CD8-positive, alpha-beta memory T cell (primary cell): ENCODE measurements around the gene FGF19. TPM values are rescaled to one million over a fixed set of nuclear protein-coding genes. Genes with fewer than 3 reads are reported as not detected.
A peak's percentile ranks its signal among the peaks of the same experiment; 100 is the strongest.

Experiments used
- CTCF ChIA-PET: fragments of 350-600 bp; sonication (Branson Sonifier 250); formaldehyde crosslinking; loops from one replicate; lab custom pipeline; 2021; ENCODE audit warnings: antibody characterized with exemption; lab: Charles Lee
- POLR2A ChIA-PET: fragments of 350-600 bp; sonication (Branson Sonifier 250); formaldehyde crosslinking; loops from one replicate; lab custom pipeline; 2021; ENCODE audit warnings: antibody characterized with exemption; lab: Charles Lee
- DNase-seq, 5 donors: peaks; one replicate each; pipeline versions ENCODE4 v3.0.0 to v3.0.0-alpha.2; 2020 to 2022; ENCODE audit warnings: mixed read lengths in 1 of 5
- H3K27ac ChIP-seq: one replicate; pipeline ENCODE4 v1.7.0; 2013; ENCODE audit warnings: low read depth, mild to moderate bottlenecking, low read length, moderate library complexity
- H3K27me3 ChIP-seq: 2 replicates; pipeline ENCODE4 v1.7.0; 2013; ENCODE audit warnings: low read length, mild to moderate bottlenecking; ENCODE audit not compliant: insufficient read depth, poor library complexity, severe bottlenecking
- H3K36me3 ChIP-seq: 2 replicates; pipeline ENCODE4 v1.7.0; 2013; ENCODE audit warnings: mild to moderate bottlenecking, low read length, moderate library complexity; ENCODE audit not compliant: insufficient read depth
- H3K4me1 ChIP-seq: 2 replicates; pipeline ENCODE4 v1.7.0; 2013; ENCODE audit warnings: mild to moderate bottlenecking, low read length, moderate library complexity; ENCODE audit not compliant: insufficient read depth
- H3K4me3 ChIP-seq: 2 replicates; pipeline ENCODE4 v1.7.0; 2013; ENCODE audit warnings: mild to moderate bottlenecking, low read length
- H3K9me3 ChIP-seq: 2 replicates; pipeline ENCODE4 v1.7.0; 2013; ENCODE audit warnings: mild to moderate bottlenecking, low read length
- H3K27ac Mint-ChIP-seq, 8 donors: one replicate each; pipeline ENCODE4 v1.8.0; 2020 to 2021; ENCODE audit warnings: mixed read lengths in 8 of 8, mild to moderate bottlenecking in 6 of 8, inconsistent platforms in 3 of 8, moderate library complexity in 3 of 8
- H3K27me3 Mint-ChIP-seq, 2 donors: one replicate each; pipeline ENCODE4 v1.8.0; 2020 to 2021; ENCODE audit warnings: mixed read lengths in 2 of 2, mild to moderate bottlenecking in 1 of 2, moderate library complexity in 1 of 2
- H3K36me3 Mint-ChIP-seq, 3 donors: one replicate each; pipeline ENCODE4 v1.8.0; 2020 to 2021; ENCODE audit warnings: mixed read lengths in 3 of 3, inconsistent platforms in 1 of 3, mild to moderate bottlenecking in 1 of 3
- H3K4me1 Mint-ChIP-seq, 3 donors: one replicate each; pipeline ENCODE4 v1.8.0; 2020 to 2021; ENCODE audit warnings: mixed read lengths in 3 of 3, inconsistent platforms in 1 of 3, mild to moderate bottlenecking in 1 of 3
- H3K4me3 Mint-ChIP-seq, 7 donors: one replicate each; pipeline ENCODE4 v1.8.0; 2020 to 2021; ENCODE audit warnings: mixed read lengths in 7 of 7, mild to moderate bottlenecking in 6 of 7, moderate library complexity in 4 of 7, inconsistent platforms in 2 of 7
- H3K9me3 Mint-ChIP-seq, 5 donors: one replicate each; pipeline ENCODE4 v1.8.0; 2020 to 2022; ENCODE audit warnings: mixed read lengths in 5 of 5, mild to moderate bottlenecking in 3 of 5, moderate library complexity in 2 of 5, inconsistent platforms in 1 of 5
- polyA plus RNA-seq: library from polyadenylated mRNA; unstranded; fragments of 300-500 nt; fragmentation: Illumina TruSeq; gene quantifications from one replicate; pipeline ENCODE4 v1.2.3, GENCODE V29; 2021
- total RNA-seq, 2 experiments: library from RNA; stranded (reverse); gene quantifications; one replicate each; pipeline ENCODE4 v1.2.3, GENCODE V29; 2021

The FGF19 gene, protein sequence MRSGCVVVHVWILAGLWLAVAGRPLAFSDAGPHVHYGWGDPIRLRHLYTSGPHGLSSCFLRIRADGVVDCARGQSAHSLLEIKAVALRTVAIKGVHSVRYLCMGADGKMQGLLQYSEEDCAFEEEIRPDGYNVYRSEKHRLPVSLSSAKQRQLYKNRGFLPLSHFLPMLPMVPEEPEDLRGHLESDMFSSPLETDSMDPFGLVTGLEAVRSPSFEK
- total RNA-seq, result not detected
- not detected for polyA plus RNA-seq

DNA sequence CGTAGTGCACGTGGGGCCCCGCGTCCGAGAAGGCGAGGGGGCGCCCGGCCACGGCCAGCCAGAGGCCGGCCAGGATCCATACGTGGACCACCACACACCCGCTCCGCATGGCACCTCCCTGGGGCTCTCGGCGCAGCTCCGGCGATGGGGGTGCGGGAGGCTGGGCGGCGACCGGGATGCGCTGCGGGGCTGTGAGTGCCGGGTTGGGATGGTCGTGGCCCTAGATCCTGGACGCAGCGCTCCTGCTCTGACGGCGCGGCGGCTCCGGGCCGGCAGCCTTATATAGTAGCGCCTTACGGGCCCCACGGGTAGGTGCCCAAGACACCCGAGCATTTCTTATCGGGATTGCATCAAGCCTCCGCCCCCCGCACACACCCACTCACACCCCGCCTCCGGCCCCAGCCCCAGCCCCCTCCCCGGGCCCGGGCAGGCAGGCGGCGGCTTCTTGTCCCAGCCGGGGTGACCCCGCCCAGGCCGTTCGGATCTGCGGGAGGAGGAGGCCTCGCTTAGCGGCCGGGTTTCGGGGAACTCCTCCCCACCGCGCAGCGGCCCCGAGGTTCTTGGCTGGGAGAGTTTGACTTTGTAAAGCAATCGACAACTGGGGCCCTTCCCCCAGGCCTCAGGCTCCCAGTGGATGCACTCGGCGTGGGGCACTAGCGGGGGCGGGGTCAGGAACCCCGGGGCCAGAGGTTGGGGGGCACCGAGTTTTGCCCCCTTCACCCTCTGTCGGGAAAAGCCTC, at the start of gene FGF19:
FGF19 (minus strand) TSS at position 255 of the 740 bp plus-strand sequence; CDS start at position 109, 146 bp downstream.
- Histone ChIP-seq H3K27me3 (peaks cover 10% of the 10 kb centered on the region), H3K4me3 (no peak within 1 kb of the TSS), H3K27ac (no peak within 1 kb of the TSS), H3K36me3 (no peaks in the 10 kb centered on the region), H3K4me1 (no peaks in the 10 kb centered on the region), H3K9me3 (no peaks in the 10 kb centered on the region)
- Mint-ChIP-seq H3K9me3 (no peaks in the 10 kb centered on the region), H3K4me3 (peak within 1 kb of the TSS in 2 of 7 donors; percentile 29 to 44), H3K4me1 (peaks cover 5 to 23% (median 15%) of the 10 kb centered on the region in 3 donors), H3K27ac (no peak within 1 kb of the TSS), H3K27me3 (peaks cover 25 to 54% of the 10 kb centered on the region in 2 donors), H3K36me3 (no peaks in the 10 kb centered on the region)
- ChIA-PET POLR2A (no interaction called here), CTCF (no interaction called here)
- DNase-seq, result no peak

DNA sequence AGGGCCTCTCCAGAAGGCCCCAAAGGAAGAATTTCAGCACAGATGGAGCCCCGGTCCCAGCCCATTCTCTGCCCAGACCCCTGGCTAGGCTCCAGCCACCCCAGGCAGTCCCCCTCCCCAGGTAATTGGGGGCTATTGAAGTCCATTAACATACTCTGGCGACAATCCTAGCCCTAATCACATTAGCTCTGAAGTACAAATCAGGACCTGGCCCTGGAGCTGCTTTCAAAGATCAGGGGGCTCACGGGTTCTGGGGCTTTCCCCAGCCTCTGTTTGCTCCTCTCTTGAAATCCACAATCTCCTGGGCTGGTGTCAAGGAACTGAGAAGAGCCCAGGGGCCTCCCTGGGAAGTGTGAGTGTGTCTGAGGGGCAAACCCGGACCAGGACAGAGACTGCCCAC, 49.1 kb upstream of the FGF19 start:
- no peak overlapping the region for H3K4me3 ChIP-seq
- no peaks in the 10 kb centered on the region for H3K36me3 ChIP-seq
- no peaks in the 10 kb centered on the region for H3K4me1 Mint-ChIP-seq
- H3K4me1 ChIP-seq, result no peaks in the 10 kb centered on the region
- H3K36me3 Mint-ChIP-seq, result no peaks in the 10 kb centered on the region
- no peaks in the 10 kb centered on the region for H3K27me3 ChIP-seq
- peaks cover 12 to 21% of the 10 kb centered on the region in 2 donors for H3K27me3 Mint-ChIP-seq
- DNase-seq, result no peak
- ChIA-PET CTCF (interaction anchor here (0.7 kb wide), 1 partner anchor 62 kb away, joined by 3 read pairs; no protein-coding TSS in a partner anchor), POLR2A (no interaction called here)
- H3K27ac ChIP-seq, result no peak overlapping the region
- no peak overlapping the region for H3K4me3 Mint-ChIP-seq
- H3K9me3 ChIP-seq, result no peaks in the 10 kb centered on the region
- no peaks in the 10 kb centered on the region for H3K9me3 Mint-ChIP-seq
- no peak overlapping the region for H3K27ac Mint-ChIP-seq

- no peak for DNase-seq
- Histone ChIP-seq H3K36me3 (no peaks in the 10 kb centered on the region), H3K27me3 (no peaks in the 10 kb centered on the region), H3K27ac (no peak overlapping the region), H3K9me3 (no peaks in the 10 kb centered on the region), H3K4me1 (no peaks in the 10 kb centered on the region), H3K4me3 (no peak overlapping the region)
- ChIA-PET CTCF (no interaction called here), POLR2A (no interaction called here)
- no peak overlapping the region for H3K4me3 Mint-ChIP-seq
- no peaks in the 10 kb centered on the region for H3K4me1 Mint-ChIP-seq
- peaks cover 14 to 15% of the 10 kb centered on the region in 2 donors for H3K27me3 Mint-ChIP-seq
- no peaks in the 10 kb centered on the region for H3K9me3 Mint-ChIP-seq
- H3K27ac Mint-ChIP-seq, result peak overlapping the region in 1 of 8 donors; percentile 64
- H3K36me3 Mint-ChIP-seq, result no peaks in the 10 kb centered on the region
Measured at GRCh38 chr11:69750875-69751597, 47.2 kb upstream of the FGF19 start.

GRCh38 chr11:69750108-69750850, 46.5 kb upstream of the FGF19 start:
- Histone ChIP-seq H3K4me3 (no peak overlapping the region), H3K9me3 (no peaks in the 10 kb centered on the region), H3K27me3 (no peaks in the 10 kb centered on the region), H3K36me3 (no peaks in the 10 kb centered on the region), H3K4me1 (no peaks in the 10 kb centered on the region), H3K27ac (no peak overlapping the region)
- DNase-seq, result no peak
- H3K27me3 Mint-ChIP-seq, result peaks cover 15 to 17% of the 10 kb centered on the region in 2 donors
- no peaks in the 10 kb centered on the region for H3K4me1 Mint-ChIP-seq
- no peak overlapping the region for H3K4me3 Mint-ChIP-seq
- H3K36me3 Mint-ChIP-seq, result no peaks in the 10 kb centered on the region
- H3K27ac Mint-ChIP-seq, result no peak overlapping the region
- POLR2A ChIA-PET, result no interaction called here
- CTCF ChIA-PET, result no interaction called here
- no peaks in the 10 kb centered on the region for H3K9me3 Mint-ChIP-seq

DNA sequence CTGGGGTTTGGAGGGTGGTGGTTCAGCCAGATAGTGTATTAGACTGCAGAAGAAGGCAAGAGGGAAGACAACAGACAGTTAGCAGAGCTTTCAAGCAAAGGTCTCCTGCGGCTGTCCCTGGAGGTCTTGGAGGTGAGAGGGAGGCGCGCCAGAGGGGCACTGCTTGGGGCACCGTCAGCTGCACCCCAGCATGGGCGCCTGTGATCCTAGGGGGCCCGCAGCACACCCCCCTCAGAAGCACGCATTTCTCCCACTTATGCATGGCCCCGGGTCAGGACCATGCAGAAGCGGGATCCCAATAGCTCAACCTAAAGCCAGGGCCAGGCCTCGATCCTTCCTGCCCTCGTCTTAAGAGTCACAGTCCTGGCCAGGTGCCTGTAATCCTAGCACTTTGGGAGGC, 44.8 kb upstream of the FGF19 start:
- Mint-ChIP-seq H3K4me1 (no peaks in the 10 kb centered on the region), H3K36me3 (no peaks in the 10 kb centered on the region), H3K4me3 (no peak overlapping the region), H3K27ac (no peak overlapping the region), H3K9me3 (no peaks in the 10 kb centered on the region), H3K27me3 (peaks cover 15 to 22% of the 10 kb centered on the region in 2 donors)
- no peaks in the 10 kb centered on the region for H3K27me3 ChIP-seq
- DNase-seq, result no peak
- H3K4me3 ChIP-seq, result no peak overlapping the region
- no peaks in the 10 kb centered on the region for H3K4me1 ChIP-seq
- no peak overlapping the region for H3K27ac ChIP-seq
- H3K9me3 ChIP-seq, result no peaks in the 10 kb centered on the region
- CTCF ChIA-PET, result no interaction called here
- POLR2A ChIA-PET, result no interaction called here
- H3K36me3 ChIP-seq, result no peaks in the 10 kb centered on the region

GRCh38 chr11:69746752-69747742, 43.2 kb upstream of the FGF19 start:
- no peaks in the 10 kb centered on the region for H3K4me1 Mint-ChIP-seq
- no peaks in the 10 kb centered on the region for H3K9me3 Mint-ChIP-seq
- no peak overlapping the region for H3K27ac ChIP-seq
- no peaks in the 10 kb centered on the region for H3K4me1 ChIP-seq
- no peaks in the 10 kb centered on the region for H3K36me3 ChIP-seq
- H3K4me3 Mint-ChIP-seq, result no peak overlapping the region
- peaks cover 14 to 26% of the 10 kb centered on the region in 2 donors for H3K27me3 Mint-ChIP-seq
- no peaks in the 10 kb centered on the region for H3K27me3 ChIP-seq
- no peaks in the 10 kb centered on the region for H3K36me3 Mint-ChIP-seq
- DNase-seq, result no peak
- H3K4me3 ChIP-seq, result no peak overlapping the region
- no peak overlapping the region for H3K27ac Mint-ChIP-seq
- ChIA-PET POLR2A (no interaction called here), CTCF (no interaction called here)
- H3K9me3 ChIP-seq, result no peaks in the 10 kb centered on the region

DNA sequence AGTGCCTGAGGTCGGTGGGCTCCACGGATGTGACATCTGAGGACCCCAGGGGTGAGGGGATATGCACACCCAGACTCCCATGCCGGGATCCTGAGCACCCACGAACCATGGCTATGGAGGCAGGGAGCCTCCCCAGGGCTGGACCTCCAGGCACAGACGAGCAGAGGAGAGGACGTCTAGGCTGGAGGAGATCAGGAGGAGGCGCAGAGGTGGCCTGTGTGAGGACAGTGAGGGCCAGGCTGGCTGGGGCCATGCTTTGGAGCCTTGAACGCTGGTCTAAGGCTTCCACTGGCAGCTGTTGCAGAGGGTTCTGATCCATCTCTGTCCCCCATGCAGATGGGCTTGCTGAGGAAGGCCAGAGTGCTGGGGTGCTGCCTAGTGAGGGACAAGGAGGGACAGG, 42.3 kb upstream of the FGF19 start:
- no peaks in the 10 kb centered on the region for H3K9me3 Mint-ChIP-seq
- no peak overlapping the region for H3K4me3 ChIP-seq
- H3K4me1 ChIP-seq, result no peaks in the 10 kb centered on the region
- DNase-seq, result no peak
- peaks cover 13 to 26% of the 10 kb centered on the region in 2 donors for H3K27me3 Mint-ChIP-seq
- CTCF ChIA-PET, result no interaction called here
- H3K27me3 ChIP-seq, result no peaks in the 10 kb centered on the region
- no peaks in the 10 kb centered on the region for H3K36me3 ChIP-seq
- H3K4me3 Mint-ChIP-seq, result no peak overlapping the region
- H3K36me3 Mint-ChIP-seq, result no peaks in the 10 kb centered on the region
- H3K27ac Mint-ChIP-seq, result no peak overlapping the region
- H3K9me3 ChIP-seq, result no peaks in the 10 kb centered on the region
- H3K4me1 Mint-ChIP-seq, result no peaks in the 10 kb centered on the region
- no peak overlapping the region for H3K27ac ChIP-seq
- POLR2A ChIA-PET, result no interaction called here
